ENCODE results near the gene FA2H.
"Not testable (repeated sequence)": the region's sequence is repeated elsewhere in the genome, so short reads cannot be mapped to it uniquely, and the experiment has no call there.

FA2H gene

DNA sequence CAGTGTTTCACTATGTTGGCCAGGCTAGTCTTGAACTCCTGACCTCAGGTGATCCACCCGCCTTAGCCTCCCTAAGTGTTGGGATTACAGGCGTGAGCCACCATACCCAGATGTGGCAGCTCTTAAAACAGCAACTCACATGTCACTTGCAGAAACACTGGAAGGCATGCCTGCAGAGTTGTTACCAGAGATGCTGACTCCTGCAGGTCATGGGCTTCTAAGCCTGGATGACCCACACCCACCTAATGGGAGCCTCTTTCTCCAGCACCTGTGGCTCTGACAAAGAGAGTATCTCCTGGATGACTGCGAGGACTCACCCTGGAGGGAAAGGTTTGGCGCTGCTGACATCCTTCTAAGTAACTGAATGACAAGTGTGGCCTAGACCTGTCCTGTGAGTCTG lies 96.8 kb downstream of the FA2H start:
- no peak for DNase-seq (ENCODE audit: low read depth)

DNA sequence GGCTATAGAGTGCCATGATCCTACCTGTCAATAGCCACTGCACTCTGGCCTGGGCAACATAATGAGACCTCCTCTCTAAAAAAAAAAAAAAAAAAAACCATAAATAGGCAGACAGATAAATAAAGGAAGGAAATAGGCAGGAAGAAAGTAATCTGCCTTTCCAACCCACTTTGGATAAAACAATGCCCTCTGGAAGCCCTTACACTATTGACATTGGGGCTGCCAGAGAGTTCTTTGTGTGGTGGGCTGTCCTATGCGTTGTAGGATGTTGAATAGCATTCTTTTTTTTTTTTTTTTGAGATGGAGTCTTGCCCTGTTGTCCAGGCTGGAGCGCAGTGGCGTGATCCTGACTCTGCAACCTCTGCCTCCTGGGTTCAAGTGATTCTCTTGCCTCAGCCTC lies 100.7 kb downstream of the FA2H start:
- no peak for DNase-seq (ENCODE audit: low read depth)

DNA sequence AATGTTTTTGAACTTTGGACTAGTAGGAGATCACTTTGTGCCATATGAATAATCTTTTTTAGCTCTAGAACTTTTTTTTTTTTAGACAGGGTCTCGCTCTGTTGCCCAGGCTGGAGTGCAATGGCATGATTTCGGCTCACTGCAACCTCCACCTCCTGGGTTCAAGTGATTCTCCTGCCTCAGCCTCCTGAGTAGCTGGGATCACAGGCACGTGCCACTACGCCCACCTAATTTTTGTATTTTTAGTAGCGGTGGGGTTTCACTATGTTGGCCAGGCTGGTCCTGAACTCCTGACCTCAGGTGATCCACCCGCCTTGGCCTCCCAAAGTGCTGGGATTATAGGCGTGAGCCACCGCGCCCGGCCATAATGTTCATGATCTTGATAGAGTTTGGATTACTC lies 105.7 kb downstream of the FA2H start:
- DNase-seq (ENCODE audit: low read depth) = not testable (repeated sequence)

DNA sequence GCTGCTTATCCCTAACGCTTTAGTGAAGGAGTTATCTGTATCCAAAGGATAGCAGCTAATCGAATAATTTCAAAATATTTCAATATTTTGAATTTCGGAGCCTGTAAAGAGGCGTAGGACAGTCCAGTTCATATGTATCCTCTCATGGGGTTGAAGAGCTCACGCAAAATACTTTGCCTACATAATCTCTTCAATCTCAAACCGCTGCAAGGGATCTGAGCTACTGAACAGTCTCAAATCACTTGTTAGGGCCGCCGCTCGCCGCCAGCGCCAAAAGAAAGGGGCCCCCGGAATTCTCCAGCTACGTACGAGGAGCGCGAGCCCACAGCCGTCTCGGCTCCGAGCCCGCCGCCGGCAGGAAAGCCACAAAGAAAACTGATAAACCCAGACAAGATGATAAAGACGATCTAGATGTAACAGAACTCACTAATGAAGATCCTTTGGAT lies 107.3 kb downstream of the FA2H start:
- DNase-seq (ENCODE audit: low read depth) = no peak

DNA sequence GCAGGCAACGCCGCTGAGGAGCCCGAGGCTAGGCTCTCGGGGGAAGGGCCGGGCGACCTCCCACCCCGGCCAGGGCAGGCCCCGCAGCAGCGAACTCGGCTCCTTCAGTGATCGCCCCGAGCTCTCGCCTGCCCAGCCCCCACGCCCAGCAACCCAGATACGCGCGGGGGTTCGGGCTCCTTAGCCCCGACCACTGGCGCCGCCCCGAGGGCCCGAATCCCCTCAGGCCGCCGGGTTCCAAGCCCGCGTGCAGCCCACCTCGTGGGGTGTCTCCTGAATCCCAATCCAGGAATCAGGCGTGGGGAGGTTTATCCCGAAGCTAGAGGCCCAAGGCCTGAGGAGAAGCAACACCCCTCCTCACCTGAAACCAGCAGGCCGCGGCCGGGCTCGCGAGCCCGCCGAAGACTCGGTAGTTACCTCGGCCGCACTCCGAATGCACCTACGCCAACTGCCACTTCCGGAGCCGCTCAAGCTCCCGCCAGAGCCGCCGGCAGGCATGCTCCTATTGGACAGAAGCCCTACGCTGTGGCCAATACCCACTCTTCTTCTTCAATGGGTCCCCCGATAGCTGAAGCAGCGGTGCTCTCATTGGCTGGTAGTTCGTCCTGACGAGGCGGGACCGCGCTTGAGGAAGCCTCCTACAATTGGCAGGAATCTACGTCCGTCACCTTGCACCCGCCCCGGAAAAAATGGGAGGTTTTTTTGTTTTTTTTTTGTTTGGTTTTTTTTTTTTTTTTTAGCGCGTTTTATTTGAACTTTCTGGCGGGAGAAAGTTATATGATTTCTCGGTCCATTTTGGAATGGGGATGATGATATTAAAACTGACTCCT lies 108.0 kb downstream of the FA2H start, which contains the start of gene RFWD3:
Gene RFWD3, minus strand, starts transcription at position 453 of the 830 bp plus-strand sequence. CDS start 5,428 bp downstream, outside the sequence.
- DNase-seq (ENCODE audit: low read depth) = peak; percentile 86

DNA sequence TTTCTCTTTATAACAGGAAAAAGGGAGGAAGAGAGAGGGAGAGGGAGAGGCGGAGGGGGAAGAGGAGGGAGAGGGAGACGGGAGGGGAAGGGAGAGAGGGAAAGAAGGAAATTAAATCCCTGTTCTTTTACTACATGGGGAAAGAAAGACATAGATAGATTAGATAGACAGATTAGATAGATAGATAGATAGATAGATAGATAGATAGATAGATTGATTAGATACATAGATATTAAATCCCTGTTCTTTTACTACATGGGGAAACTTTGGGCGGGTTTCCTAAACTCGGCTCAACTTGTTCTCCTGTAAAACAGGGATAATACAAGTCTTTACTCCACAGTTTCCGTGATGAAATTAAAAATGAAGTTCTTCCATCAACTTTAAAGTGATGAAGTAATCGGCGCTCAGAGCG lies 108.6 kb downstream of the FA2H start:
- no peak for DNase-seq (ENCODE audit: low read depth)
